Sigmoid colon (tissue), 7 donors: Measurements from ENCODE around the gene INSM2. TPM values are rescaled to one million over a fixed set of nuclear protein-coding genes. Genes with fewer than 3 reads are reported as not detected.

Experiments
- DNase-seq: peaks from one replicate; pipeline ENCODE4 v3.0.0-alpha.2; 2019
- H3K27ac ChIP-seq, 4 donors: fragments of 200-600 bp; sonication (generic); one replicate each; pipeline ENCODE4 v1.5.1; 2016 to 2019; ENCODE audit warnings: mild to moderate bottlenecking in 1 of 4
- H3K27me3 ChIP-seq, 3 donors: fragments of 200-600 bp; sonication (generic); one replicate each; pipeline ENCODE4 v1.5.1; 2019; ENCODE audit warnings: mild to moderate bottlenecking in 1 of 3
- H3K36me3 ChIP-seq, 4 donors: fragments of 200-600 bp; sonication (generic); one replicate each; pipeline ENCODE4 v1.5.1; 2016 to 2019
- H3K4me1 ChIP-seq, 4 donors: fragments of 200-600 bp; sonication (generic); one replicate each; pipeline ENCODE4 v1.5.1; 2017 to 2019
- H3K4me3 ChIP-seq, 4 donors: fragments of 200-600 bp; sonication (generic); one replicate each; pipeline ENCODE4 v1.5.1; 2017 to 2019; ENCODE audit warnings: mild to moderate bottlenecking in 2 of 4, moderate library complexity in 1 of 4
- H3K9me3 ChIP-seq, 4 donors: fragments of 200-600 bp in 3 of 4; sonication (generic) in 3 of 4; one replicate each; pipeline versions ENCODE4 v1.5.1 to v1.6.1; 2013 to 2019
- CTCF ChIP-seq, 4 experiments: fragments of 450-650 bp in 3 of 4; fragments of 200-600 bp in 1 of 4; IDR thresholded peaks; one replicate each; pipeline ENCODE4 v1.5.1; 2016 to 2019; ENCODE audit warnings: antibody characterized with exemption in 4 of 4, mild to moderate bottlenecking in 3 of 4, moderate library complexity in 2 of 4
- EP300 ChIP-seq, 4 donors: sonication (generic); formaldehyde crosslinking; IDR thresholded peaks; one replicate each; pipeline ENCODE4 v1.6.1; 2017; ENCODE audit warnings: antibody characterized with exemption in 4 of 4
- POLR2A ChIP-seq, 2 donors: fragments of 450-650 bp; IDR thresholded peaks; one replicate each; pipeline ENCODE4 v1.6.1; 2016; ENCODE audit warnings: antibody characterized with exemption in 2 of 2, mild to moderate bottlenecking in 2 of 2, moderate library complexity in 2 of 2
- POLR2AphosphoS5 ChIP-seq, 4 donors: sonication (generic); formaldehyde crosslinking; IDR thresholded peaks; one replicate each; pipeline ENCODE4 v1.6.1; 2017; ENCODE audit warnings: antibody characterized with exemption in 4 of 4
- WGBS, 2 donors: extraction: QIAGEN DNeasy Blood & Tissue Kit; methylation state at CpG; one replicate each; pipeline ENCODE4 v1.1.7; 2013; 5-methylcytosine and 5-hydroxymethylcytosine counted together
- intact Hi-C: fragments of 100-400 bp; cut with DNase I; formaldehyde crosslinking; loops from one replicate; pipeline ENCODE4 v1.15.1; 2023
- polyA plus RNA-seq, 3 donors: library from polyadenylated mRNA; stranded (reverse); fragments of 200-250 nt; gene quantifications; one replicate each; pipeline ENCODE4 v1.2.3, GENCODE V29; 2013
- total RNA-seq, 4 donors: library from RNA; depleted of rRNA; stranded (reverse); fragments of >200 nt; gene quantifications; one replicate each; pipeline ENCODE4 v1.1.0, GENCODE V29; 2016
- donor health status: healthy with polysubstance abuse.
- donor health status: Bipolar disorder and iron deficiency.
- donor health status: healthy.

The INSM2 gene
- total and polyA plus RNA-seq, 7 donors: 0.03 TPM; not detected in 6

- no peaks in the 10 kb centered on the region for H3K36me3 ChIP-seq
- no peak for DNase-seq
- WGBS, 2 donors: 86% methylated on average over 1 of the region's 1 CpG
- H3K27me3 ChIP-seq: peaks cover 28 to 77% (median 41%) of the 10 kb centered on the region in 3 donors
- TF ChIP-seq CTCF (IDR thresholded peaks at IDR 0.05) (no peak), POLR2A (IDR thresholded peaks at IDR 0.05) (no peak), EP300 (IDR thresholded peaks at IDR 0.05) (no peak), POLR2AphosphoS5 (IDR thresholded peaks at IDR 0.05) (no peak)
- H3K4me1 ChIP-seq: peaks cover 0 to 30% (median 27%) of the 10 kb centered on the region in 4 donors
- H3K9me3 ChIP-seq: no peaks in the 10 kb centered on the region
- intact Hi-C loops: no loop called here
- no peak overlapping the region for H3K27ac ChIP-seq
- H3K4me3 ChIP-seq: no peak overlapping the region
These were observed 1.8 kb upstream of the INSM2 start for GRCh38 chr14:35531960-35532747.

DNA sequence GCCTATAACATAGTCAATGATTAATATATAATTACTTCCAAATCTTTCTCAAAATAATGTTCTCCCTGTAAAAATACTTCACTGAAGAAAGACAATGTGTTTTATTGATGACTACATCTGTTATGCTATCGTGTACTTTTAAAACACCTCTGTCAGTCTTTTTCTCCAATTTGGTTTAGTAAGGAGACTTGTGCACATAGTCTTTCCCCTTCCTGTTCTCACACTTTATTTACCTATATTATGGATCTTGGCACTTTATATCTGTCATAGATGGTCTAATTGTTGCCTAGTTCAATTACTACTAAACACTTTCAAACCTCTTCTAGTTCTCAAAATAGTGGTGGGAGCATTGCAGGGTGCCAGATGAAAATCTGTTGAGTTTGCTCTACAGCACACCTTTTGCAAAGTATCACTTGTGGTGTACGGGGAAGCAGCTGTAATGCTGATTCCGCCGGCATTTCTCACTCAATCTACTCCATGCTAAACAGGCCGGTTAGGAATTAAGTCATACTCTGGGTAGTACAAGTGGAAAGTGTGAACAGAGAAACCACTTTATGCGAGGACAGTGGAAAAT, 1.1 kb upstream of the INSM2 start:
- H3K27me3 ChIP-seq: peaks cover 28 to 77% (median 41%) of the 10 kb centered on the region in 3 donors
- no peak overlapping the region for H3K27ac ChIP-seq
- peaks cover 0 to 30% (median 27%) of the 10 kb centered on the region in 4 donors for H3K4me1 ChIP-seq
- DNase-seq: no peak
- H3K4me3 ChIP-seq: peak overlapping the region; percentile 17 to 52 (median 42)
- TF ChIP-seq POLR2A (IDR thresholded peaks at IDR 0.05) (no peak), CTCF (IDR thresholded peaks at IDR 0.05) (no peak), EP300 (IDR thresholded peaks at IDR 0.05) (no peak), POLR2AphosphoS5 (IDR thresholded peaks at IDR 0.05) (no peak)
- intact Hi-C loops: no loop called here
- WGBS, 2 donors: 8 to 14% methylated on average over 6 of the region's 6 CpGs
- peaks cover 0 to 6% (median under 1%) of the 10 kb centered on the region in 4 donors for H3K36me3 ChIP-seq
- H3K9me3 ChIP-seq: no peaks in the 10 kb centered on the region

- no peak for TF ChIP-seq POLR2AphosphoS5 (IDR thresholded peaks at IDR 0.05)
- TF ChIP-seq CTCF (IDR thresholded peaks at IDR 0.05): no peak
- no peak for TF ChIP-seq EP300 (IDR thresholded peaks at IDR 0.05)
- TF ChIP-seq POLR2A (IDR thresholded peaks at IDR 0.05): no peak
- Histone ChIP-seq H3K4me1 (peaks cover 0 to 30% (median 27%) of the 10 kb centered on the region in 4 donors), H3K36me3 (peaks cover 0 to 6% (median 3%) of the 10 kb centered on the region in 4 donors), H3K9me3 (no peaks in the 10 kb centered on the region), H3K27ac (no peak overlapping the region), H3K27me3 (peaks cover 28 to 67% (median 41%) of the 10 kb centered on the region in 3 donors), H3K4me3 (peak overlapping the region; percentile 13 to 52 (median 42))
- intact Hi-C loops: no loop called here
- DNase-seq: no peak
- WGBS, 2 donors: 2 to 4% methylated on average over 77 of the region's 77 CpGs
These were observed 376 bp downstream of the INSM2 start for GRCh38 chr14:35534208-35534872.

- Histone ChIP-seq H3K27me3 (peaks cover 28 to 61% (median 41%) of the 10 kb centered on the region in 3 donors), H3K4me3 (peak overlapping the region in 3 of 4 donors; percentile 33 to 52 (median 52)), H3K27ac (no peak overlapping the region), H3K36me3 (peaks cover 0 to 6% (median 3%) of the 10 kb centered on the region in 4 donors), H3K9me3 (no peaks in the 10 kb centered on the region), H3K4me1 (peaks cover 0 to 30% (median 27%) of the 10 kb centered on the region in 4 donors)
- no peak for TF ChIP-seq POLR2A (IDR thresholded peaks at IDR 0.05)
- TF ChIP-seq CTCF (IDR thresholded peaks at IDR 0.05): no peak
- TF ChIP-seq POLR2AphosphoS5 (IDR thresholded peaks at IDR 0.05): no peak
- TF ChIP-seq EP300 (IDR thresholded peaks at IDR 0.05): no peak
- intact Hi-C loops: no loop called here
- 3 to 5% methylated on average over 55 of the region's 55 CpGs for WGBS, 2 donors
- peak; percentile 67 for DNase-seq
These were observed 1.0 kb downstream of the INSM2 start for GRCh38 chr14:35534873-35535482.
